Measurements from ENCODE around the gene RAB35.

DNA sequence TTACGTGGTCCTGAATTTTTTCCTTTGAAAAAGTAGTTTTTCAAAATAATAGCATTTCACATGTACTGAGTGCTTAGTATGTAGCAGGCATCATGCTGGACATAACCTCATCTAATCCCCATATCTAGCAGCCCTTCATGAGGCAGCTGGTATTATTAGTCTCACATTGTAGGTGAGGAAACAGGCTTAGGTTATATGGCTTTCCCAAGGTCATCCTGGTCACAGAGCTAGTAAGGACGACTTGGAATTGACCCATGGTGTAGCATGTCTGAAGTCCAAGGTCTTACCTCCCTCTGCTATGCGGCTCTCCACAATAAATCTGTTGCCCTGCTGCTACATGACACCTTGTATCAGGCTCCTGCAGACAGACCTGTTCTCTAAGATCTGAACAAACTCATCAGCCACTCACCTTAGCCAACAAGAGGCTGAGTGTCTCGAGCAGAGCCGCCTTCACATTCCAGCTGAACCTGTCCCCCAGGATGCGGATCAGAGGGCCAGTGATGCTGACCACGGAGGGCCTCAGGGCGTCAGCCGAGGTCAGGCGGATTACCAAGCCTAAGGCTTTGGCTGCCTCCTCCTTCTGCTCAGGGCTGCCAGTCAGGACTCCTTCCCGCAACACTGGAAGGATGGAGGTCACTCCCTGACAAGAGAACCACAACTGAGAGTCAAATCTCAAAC, 19.7 kb upstream of the RAB35 start:
- TF ChIP-seq POLR2AphosphoS5 (IDR thresholded peaks at IDR 0.05; ENCODE audit: low read depth, low read length), result no peak
- TF ChIP-seq SIN3A (IDR thresholded peaks at IDR 0.05; ENCODE audit: borderline replicate concordance, insufficient read depth, low read depth, low read length), result no peak
- TF ChIP-seq, protein P1, sequence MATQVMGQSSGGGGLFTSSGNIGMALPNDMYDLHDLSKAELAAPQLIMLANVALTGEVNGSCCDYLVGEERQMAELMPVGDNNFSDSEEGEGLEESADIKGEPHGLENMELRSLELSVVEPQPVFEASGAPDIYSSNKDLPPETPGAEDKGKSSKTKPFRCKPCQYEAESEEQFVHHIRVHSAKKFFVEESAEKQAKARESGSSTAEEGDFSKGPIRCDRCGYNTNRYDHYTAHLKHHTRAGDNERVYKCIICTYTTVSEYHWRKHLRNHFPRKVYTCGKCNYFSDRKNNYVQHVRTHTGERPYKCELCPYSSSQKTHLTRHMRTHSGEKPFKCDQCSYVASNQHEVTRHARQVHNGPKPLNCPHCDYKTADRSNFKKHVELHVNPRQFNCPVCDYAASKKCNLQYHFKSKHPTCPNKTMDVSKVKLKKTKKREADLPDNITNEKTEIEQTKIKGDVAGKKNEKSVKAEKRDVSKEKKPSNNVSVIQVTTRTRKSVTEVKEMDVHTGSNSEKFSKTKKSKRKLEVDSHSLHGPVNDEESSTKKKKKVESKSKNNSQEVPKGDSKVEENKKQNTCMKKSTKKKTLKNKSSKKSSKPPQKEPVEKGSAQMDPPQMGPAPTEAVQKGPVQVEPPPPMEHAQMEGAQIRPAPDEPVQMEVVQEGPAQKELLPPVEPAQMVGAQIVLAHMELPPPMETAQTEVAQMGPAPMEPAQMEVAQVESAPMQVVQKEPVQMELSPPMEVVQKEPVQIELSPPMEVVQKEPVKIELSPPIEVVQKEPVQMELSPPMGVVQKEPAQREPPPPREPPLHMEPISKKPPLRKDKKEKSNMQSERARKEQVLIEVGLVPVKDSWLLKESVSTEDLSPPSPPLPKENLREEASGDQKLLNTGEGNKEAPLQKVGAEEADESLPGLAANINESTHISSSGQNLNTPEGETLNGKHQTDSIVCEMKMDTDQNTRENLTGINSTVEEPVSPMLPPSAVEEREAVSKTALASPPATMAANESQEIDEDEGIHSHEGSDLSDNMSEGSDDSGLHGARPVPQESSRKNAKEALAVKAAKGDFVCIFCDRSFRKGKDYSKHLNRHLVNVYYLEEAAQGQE (IDR thresholded peaks at IDR 0.05; ENCODE audit: insufficient read depth in 1 of 2, low read depth in 2 of 2, low read length in 1 of 2), result no peak
- TF ChIP-seq, protein P2, sequence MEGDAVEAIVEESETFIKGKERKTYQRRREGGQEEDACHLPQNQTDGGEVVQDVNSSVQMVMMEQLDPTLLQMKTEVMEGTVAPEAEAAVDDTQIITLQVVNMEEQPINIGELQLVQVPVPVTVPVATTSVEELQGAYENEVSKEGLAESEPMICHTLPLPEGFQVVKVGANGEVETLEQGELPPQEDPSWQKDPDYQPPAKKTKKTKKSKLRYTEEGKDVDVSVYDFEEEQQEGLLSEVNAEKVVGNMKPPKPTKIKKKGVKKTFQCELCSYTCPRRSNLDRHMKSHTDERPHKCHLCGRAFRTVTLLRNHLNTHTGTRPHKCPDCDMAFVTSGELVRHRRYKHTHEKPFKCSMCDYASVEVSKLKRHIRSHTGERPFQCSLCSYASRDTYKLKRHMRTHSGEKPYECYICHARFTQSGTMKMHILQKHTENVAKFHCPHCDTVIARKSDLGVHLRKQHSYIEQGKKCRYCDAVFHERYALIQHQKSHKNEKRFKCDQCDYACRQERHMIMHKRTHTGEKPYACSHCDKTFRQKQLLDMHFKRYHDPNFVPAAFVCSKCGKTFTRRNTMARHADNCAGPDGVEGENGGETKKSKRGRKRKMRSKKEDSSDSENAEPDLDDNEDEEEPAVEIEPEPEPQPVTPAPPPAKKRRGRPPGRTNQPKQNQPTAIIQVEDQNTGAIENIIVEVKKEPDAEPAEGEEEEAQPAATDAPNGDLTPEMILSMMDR (IDR thresholded peaks at IDR 0.05), result no peak

Data from Panc1 (cell line).